Left ventricle myocardium superior (tissue), 1 donor: ENCODE data around the gene CDADC1. TPM values are rescaled to one million over a fixed set of nuclear protein-coding genes. Genes with fewer than 3 reads are reported as not detected.
"Not testable (repeated sequence)": the region's sequence is repeated elsewhere in the genome, so short reads cannot be mapped to it uniquely, and the experiment has no call there.

Source experiments
- ATAC-seq: fragments of 200-7000 bp; cut with Tn5 transposase; one replicate; pipeline ENCODE4 v1.9.1; 2020; ENCODE audit warnings: mild to moderate bottlenecking, moderate library complexity
- DNase-seq: peaks from one replicate; pipeline ENCODE4 v3.0.0-alpha.2; 2020
- intact Hi-C: fragments of 100-400 bp; cut with micrococcal nuclease; formaldehyde crosslinking; loops from one replicate; pipeline ENCODE4 v1.11.0; 2022
- total RNA-seq: library from RNA; stranded (reverse); fragmentation: NEBNext Ultra II Directional; extraction: Animal tissue kit (Norgen Biotek cat#: 25700); gene quantifications from one replicate; pipeline ENCODE4 v1.2.1, GENCODE V29; 2021
- donor health status: DM: no; HTN: yes; CAD: no; lungs with severe emphysema.

CDADC1 gene
- total RNA-seq, 1 donor from 2014 or later, result 10.4 TPM

DNA sequence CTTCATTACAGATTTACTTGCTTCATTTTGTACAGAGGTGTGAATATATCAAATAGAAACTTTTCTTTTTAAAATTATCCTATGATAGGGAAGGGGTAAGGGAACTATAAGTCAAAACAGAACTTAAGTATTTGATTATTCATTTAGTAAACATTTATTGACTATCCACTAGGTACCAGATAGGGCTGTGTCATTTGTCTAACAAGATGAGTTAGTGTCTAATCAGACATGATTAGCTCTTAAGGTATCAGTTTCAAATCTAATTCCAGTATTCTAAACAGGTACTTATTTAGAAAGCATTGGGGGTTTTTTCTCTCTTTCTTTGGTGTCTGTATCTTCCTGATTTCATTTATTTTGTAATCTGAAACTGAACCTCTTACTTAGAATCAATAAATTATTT, 32.2 kb downstream of the CDADC1 start:
- intact Hi-C loops, result no loop called here
- no peak for ATAC-seq
- no peak for DNase-seq

DNA sequence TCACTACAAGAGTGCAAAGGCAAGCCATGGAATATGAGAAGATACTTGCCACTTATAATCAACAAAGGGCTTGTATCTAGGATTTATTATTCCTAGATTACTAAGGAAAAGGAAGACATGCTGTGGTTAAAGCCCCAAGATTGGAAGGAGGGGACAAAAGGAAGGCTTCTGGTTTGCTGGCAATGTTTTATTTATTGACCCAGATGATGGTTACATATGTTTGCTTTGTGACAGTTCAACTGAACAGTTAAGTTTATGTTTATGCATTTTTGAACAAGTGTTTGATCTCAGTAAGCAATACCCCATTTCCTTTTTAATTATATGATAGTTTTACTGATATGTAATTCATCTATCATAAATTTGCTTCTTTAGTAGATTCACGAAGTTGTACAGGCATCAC, 40.3 kb downstream of the CDADC1 start:
- intact Hi-C loops, result no loop called here
- no peak for DNase-seq
- ATAC-seq, result no peak

GRCh38 chr13:49288458-49288857, 40.7 kb downstream of the CDADC1 start:
- ATAC-seq, result no peak
- intact Hi-C loops, result no loop called here
- no peak for DNase-seq

GRCh38 chr13:49292742-49293486, 45.2 kb downstream of the CDADC1 start:
- intact Hi-C loops, result no loop called here
- ATAC-seq, result peak; percentile 73
- DNase-seq, result peak; percentile 65

DNA sequence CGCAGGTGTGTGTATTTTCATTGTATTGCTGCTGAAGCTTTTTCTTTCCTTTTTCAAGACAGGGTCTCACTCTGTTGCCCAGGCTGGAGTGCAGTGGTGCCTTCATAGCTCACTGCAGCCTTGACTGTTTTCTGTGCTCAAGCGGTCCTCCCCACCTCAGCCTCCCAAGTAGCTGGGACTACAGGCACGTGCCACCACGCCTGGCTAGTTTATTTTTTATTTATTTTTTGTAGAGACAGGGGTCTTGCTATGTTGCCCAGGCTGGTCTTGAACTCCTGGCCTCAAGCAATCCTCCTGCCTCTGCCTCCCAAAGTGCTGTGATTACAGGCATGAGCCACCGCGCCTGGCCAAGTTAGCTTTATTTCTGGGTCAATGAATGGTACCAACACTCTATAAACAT, 47.0 kb downstream of the CDADC1 start:
- ATAC-seq, intact Hi-C loops, DNase-seq: not testable (repeated sequence)

DNA sequence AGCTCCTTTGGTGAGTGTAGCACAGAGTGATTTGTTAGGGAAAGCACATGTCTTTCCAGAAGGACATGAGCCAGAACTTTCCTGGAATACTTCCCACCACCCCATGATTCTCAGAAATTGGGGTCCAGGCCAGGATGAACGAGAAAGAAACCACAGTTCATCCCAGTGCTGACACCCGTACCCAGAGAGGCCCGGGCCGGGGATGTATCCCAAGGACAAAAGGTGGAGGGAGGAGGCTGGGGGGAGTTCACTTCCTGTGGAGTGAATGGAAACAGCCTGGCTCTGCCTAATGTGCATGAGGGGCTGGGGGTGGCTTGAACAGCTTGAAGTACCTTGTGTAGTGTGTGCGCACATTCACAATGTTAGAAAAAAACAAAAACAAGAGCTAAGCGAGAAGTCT, 47.5 kb downstream of the CDADC1 start:
- DNase-seq (no peak), ATAC-seq (no peak)
- intact Hi-C loops, result no loop called here

DNA sequence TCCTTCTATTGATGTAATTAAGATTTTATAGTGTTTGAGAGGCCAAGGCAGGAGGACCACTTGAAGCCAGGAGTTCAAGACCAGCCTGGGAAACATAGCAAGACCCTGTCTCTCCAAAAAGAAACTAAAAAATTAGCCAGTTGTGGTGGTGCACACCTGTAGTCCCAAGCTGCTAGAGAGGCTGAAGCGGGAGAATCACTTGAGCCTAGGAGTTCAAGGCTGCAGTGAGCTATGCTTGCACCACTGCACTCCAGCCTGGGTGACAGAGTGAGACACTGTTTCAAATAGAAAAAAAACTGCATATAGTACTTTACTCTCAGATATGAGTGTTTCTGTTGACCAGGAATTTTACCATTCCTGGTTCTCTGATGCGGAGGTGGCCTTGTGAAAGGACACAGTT, 48.9 kb downstream of the CDADC1 start:
- no peak for DNase-seq
- intact Hi-C loops, result no loop called here
- no peak for ATAC-seq

- no peak for DNase-seq
- intact Hi-C loops, result no loop called here
- no peak for ATAC-seq
Observed at GRCh38 chr13:49297338-49297737, 49.6 kb downstream of the CDADC1 start.

DNA sequence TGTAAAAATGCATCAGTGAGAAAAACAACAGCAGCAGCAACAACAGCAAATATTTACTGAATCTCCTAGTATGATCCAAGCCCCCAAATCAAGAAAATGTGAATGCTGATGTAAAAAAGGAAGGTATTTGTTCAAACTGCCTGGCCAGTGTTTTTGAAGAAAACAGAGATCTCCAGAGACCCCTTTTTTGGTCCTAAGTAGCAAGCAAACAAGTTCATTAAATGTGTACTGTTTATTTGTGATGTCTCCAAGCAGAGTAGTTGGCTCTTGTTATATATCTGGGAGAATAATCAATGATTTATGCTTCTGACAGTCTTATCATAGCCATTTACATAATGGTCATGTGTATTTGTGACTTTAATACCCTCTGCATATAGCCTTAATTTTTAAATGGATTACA, 50.7 kb downstream of the CDADC1 start:
- no peak for DNase-seq
- intact Hi-C loops, result no loop called here
- ATAC-seq, result no peak

- DNase-seq (no peak), ATAC-seq (no peak)
- intact Hi-C loops, result no loop called here
Observed at GRCh38 chr13:49298903-49299605, 51.3 kb downstream of the CDADC1 start.

DNA sequence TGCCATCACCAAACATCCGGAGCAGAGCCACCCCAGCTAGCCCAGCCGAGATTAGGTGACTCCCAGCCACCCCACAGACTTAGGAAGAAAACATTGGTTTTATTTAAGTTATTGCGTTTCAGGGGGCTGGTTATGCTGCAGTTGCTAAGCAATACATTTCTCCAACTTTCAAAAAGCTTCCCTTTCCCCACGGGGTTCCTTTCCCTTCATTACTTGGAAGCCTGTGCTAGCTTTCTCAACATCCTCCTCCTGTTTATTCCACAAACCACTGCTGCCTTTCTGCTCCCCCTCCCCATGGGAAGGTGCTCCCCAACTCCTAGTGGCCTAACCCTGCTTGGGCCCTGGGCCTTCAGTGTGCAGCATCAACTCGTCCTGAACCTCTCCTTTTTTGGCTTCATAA, 52.6 kb downstream of the CDADC1 start:
- intact Hi-C loops, result loop anchor here (5.0 to 10.0 kb wide), 2 partner anchors 135 to 307 kb away; no protein-coding TSS in a partner anchor
- ATAC-seq, result no peak
- no peak for DNase-seq

- ATAC-seq, result peak; percentile 69
- intact Hi-C loops, result loop anchor here (5.0 to 10.0 kb wide), 2 partner anchors 134 to 306 kb away; no protein-coding TSS in a partner anchor
- peak; percentile 50 for DNase-seq
Observed at GRCh38 chr13:49300739-49301589, 53.2 kb downstream of the CDADC1 start.

DNA sequence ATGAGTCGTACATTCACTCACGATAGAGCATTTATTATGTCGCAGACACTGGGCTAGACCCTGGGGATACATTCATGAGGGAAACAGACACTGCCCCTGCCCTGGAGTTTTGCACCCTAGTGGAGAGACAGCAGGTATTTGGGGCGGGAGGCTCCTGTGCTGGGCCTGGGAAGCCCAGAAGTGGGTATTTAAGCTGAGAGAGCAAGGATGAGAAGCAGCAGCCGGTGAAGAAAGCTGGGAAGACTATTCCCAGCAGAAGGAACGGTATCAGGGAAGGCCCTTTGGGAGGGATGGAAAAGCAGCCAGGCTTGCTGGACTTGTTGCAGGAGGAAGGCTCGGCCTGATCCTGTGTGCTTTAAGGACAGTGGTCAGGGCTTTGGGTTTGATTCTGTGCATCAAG, 54.5 kb downstream of the CDADC1 start:
- no peak for DNase-seq
- peak; percentile 5 for ATAC-seq
- intact Hi-C loops, result loop anchor here (5.0 to 10.0 kb wide), 2 partner anchors 133 to 305 kb away; no protein-coding TSS in a partner anchor

DNA sequence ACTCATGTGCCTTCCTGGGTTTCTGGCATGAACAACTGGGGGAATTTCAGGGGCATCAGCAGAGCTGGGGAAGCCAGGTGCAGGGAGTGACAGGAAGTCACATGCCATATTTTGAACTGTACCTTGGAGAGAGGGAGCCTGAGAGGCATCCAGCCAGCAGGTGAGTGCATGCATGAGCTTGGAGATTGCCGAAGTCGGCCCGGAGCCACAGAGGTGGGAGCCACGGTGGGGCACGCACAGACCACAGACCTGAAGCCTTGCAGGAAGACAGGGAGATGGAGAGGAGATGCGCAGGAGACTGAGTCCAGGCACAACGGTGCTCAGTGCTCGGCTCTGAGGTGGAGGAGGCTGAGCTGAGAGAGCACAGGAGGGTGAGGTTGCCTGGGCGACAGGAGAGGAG, 55.1 kb downstream of the CDADC1 start:
- ATAC-seq (no peak), DNase-seq (no peak)
- intact Hi-C loops, result loop anchor here (5.0 to 10.0 kb wide), 2 partner anchors 132 to 304 kb away; no protein-coding TSS in a partner anchor

DNA sequence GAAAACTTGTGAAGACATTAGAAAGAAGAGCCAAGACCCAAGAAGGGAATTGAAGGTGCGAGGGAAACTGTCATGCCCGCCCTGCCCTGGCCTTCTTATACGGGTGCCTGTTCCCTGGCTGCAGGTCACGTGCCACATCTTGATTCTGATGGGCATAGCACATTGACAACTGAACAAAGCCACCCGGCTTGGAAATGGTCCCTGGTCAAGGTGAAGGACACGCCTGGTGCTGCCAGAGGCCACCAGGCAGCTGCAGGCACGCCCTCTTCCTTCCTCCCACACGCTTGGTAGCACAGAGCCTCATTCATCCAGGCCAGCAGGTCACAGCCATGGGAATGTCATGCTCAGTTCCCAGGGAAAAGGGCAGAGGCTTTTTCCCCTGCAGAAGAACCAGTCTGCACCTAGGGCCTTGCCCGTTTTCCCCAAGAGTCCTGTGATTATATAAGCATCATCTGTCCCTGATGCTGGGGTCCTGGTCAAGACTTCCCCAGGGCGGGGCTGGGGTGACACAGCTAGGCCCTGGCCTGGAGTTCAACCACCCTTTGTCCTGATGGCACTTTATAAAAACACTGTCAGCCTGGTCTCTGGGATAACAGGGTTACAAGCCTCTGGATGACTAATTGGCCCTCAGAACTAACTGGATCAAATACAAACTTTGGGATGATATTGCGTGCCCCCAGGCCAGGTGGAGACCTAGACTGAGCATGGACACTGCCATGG, 56.0 kb downstream of the CDADC1 start:
- DNase-seq, result peak; percentile 62
- intact Hi-C loops, result loop anchor here (5.0 to 10.0 kb wide), 2 partner anchors 131 to 304 kb away; no protein-coding TSS in a partner anchor
- ATAC-seq, result peak; percentile 31

DNA sequence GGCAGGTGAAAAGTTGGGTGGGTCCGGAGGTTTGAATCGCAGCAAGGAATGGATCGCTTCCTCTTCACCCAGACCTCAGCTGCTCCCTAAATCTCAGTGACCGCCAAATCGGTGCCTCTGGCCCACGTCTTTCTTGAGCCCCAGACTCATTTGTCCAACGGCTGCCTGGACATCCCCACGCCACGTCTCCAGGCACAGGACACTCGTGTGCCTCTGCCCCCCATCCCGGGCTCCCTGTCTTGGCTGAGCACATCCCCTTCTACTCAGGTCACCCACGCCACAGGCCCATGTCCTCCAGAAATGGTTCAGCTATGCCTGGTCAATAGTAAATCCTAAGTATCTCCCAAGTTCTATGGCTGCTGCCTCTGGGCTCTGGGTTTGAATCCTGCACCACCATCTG, 56.6 kb downstream of the CDADC1 start:
- DNase-seq (no peak), ATAC-seq (no peak)
- intact Hi-C loops, result loop anchor here (5.0 to 10.0 kb wide), 2 partner anchors 130 to 303 kb away; no protein-coding TSS in a partner anchor

GRCh38 chr13:49304763-49305700, 57.3 kb downstream of the CDADC1 start:
- no peak for ATAC-seq
- intact Hi-C loops, result loop anchor here (5.0 to 10.0 kb wide), 2 partner anchors 130 to 302 kb away; no protein-coding TSS in a partner anchor
- no peak for DNase-seq
